RWPE1 (cell line): ENCODE results near the gene NIPBL.
"Not testable (repeated sequence)": the region's sequence is repeated elsewhere in the genome, so short reads cannot be mapped to it uniquely, and the experiment has no call there.

Experiments
- CTCF ChIA-PET: fragments of 350-600 bp; sonication (Branson Sonifier 250); formaldehyde crosslinking; extraction: SDS; loops from one replicate; lab custom pipeline; 2021; lab: Yijun Ruan, JAX
- POLR2A ChIA-PET: fragments of 400-600 bp; formaldehyde crosslinking; extraction: SDS; loops from one replicate; lab custom pipeline; 2020; ENCODE audit warnings: antibody characterized with exemption; ENCODE audit not compliant: low non-redundant PET; lab: Yijun Ruan, JAX
- DNase-seq: peaks from one replicate; pipeline ENCODE4 v3.0.0; 2012; ENCODE audit warnings: low spot score
- H3K27ac ChIP-seq: fragments of 450-650 bp; 2 replicates; pipeline ENCODE4 v1.5.1; 2017
- TF ChIP-seq, protein P1 (sequence below): fragments of 450-650 bp; conservative IDR thresholded peaks from 2 replicates; pipeline ENCODE4 v1.5.1; 2017; ENCODE audit warnings: low read depth, mild to moderate bottlenecking

NIPBL gene

DNA sequence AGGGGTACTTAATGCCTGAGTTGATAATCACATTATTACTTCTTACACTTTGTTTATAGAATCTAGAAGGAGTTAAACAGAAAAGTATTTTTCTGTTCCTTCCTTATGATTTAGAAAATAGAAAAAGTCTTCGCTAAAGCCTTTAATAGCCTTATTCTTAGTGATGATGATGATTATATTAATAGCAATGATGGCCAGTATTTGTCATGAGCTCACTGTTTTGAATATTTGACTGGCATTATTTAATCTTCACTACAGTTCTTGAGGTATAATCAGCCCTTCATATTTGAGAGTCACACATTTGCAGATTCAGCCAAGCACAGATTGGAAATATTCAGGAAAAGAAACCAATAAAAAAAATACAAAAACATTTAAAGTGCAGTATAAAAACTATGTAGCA, 23.3 kb downstream of the NIPBL start:
- TF ChIP-seq, protein P1, sequence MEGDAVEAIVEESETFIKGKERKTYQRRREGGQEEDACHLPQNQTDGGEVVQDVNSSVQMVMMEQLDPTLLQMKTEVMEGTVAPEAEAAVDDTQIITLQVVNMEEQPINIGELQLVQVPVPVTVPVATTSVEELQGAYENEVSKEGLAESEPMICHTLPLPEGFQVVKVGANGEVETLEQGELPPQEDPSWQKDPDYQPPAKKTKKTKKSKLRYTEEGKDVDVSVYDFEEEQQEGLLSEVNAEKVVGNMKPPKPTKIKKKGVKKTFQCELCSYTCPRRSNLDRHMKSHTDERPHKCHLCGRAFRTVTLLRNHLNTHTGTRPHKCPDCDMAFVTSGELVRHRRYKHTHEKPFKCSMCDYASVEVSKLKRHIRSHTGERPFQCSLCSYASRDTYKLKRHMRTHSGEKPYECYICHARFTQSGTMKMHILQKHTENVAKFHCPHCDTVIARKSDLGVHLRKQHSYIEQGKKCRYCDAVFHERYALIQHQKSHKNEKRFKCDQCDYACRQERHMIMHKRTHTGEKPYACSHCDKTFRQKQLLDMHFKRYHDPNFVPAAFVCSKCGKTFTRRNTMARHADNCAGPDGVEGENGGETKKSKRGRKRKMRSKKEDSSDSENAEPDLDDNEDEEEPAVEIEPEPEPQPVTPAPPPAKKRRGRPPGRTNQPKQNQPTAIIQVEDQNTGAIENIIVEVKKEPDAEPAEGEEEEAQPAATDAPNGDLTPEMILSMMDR, result no peak
- CTCF ChIA-PET, result no interaction called here
- POLR2A ChIA-PET, result no interaction called here
- no peak for DNase-seq
- no peak overlapping the region for H3K27ac ChIP-seq

DNA sequence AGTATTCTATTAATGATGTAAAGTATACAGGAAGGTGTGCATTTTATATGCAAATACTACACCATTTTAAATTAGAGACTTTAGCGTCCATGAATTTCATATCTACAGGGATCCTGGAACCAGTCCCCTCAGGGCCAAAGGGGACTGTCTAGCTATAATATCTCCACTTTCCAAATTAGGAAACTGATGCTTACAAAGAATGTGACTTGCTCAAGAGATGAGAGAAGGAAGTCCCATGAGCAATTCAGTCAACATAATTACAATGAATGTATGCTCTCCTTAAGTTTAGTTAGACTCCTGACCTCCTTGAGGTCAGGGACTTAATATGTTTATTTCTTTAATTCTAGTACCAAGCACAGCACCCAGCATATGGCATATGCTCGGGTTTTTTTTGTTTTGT, 23.7 kb downstream of the NIPBL start:
- no peak for DNase-seq
- TF ChIP-seq, protein P1, result no peak
- POLR2A ChIA-PET, result no interaction called here
- CTCF ChIA-PET, result no interaction called here
- H3K27ac ChIP-seq, result no peak overlapping the region

DNA sequence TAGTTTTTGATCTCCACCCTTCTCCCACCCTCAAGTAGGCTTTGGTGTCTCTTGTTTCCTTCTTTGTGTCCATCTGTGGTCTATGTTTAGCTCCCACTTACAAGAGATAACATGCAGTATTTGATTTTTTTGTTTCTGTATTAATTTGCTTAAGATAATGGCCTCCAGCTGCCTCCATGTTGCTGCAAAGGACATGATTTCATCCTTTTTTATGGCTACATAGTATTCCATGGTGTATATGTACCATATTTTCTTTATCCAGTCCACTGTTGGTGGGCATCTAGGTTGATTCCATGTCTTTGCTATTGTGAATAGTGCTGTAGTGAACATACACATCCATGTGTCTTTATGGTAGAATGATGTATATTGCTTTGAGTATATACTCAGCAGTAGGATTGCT, 24.5 kb downstream of the NIPBL start:
- POLR2A ChIA-PET, DNase-seq, CTCF ChIA-PET, H3K27ac ChIP-seq: not testable (repeated sequence)

DNA sequence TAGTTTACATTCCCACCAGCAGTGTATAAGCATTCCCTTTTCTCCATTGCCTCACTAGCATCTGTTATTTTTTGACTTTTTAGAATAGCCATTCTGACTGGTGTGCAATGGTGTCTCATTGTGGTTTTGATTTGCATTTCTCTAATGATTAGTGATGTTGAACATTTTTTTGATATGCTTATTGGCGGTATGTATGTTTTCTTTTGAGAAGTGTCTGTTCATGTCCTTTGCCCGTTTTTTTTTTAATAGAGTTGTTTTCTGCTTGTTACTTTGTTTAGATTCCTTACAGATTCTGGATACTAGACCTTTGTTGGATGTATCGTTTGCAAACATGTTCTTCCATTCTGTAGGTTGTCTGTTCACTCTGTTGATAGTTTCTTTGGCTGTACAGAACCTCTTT, 25.3 kb downstream of the NIPBL start:
- ChIA-PET POLR2A (no interaction called here), CTCF (no interaction called here)
- H3K27ac ChIP-seq, result no peak overlapping the region
- TF ChIP-seq, protein P1, result no peak
- no peak for DNase-seq

DNA sequence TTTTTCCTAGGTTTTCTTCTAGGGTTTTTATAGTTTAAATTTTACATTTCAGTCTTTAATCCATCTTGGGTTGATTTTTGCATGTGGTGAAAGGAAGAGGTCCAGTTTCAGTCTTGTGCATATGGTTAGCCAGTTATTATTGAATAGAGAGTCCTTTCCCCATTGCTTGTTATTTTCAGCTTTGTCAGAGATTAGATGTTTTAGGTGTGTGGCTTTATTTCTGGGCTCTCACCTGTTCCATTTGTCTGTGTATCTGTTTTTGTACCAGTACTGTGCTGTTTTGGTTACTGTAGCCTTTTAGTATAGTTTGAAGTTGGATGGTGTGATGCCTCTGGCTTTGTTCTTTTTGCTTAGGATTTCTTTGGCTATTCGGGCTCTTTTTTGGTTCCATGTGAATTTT, 25.8 kb downstream of the NIPBL start:
- TF ChIP-seq, protein P1, result no peak
- DNase-seq, result no peak
- H3K27ac ChIP-seq, result no peak overlapping the region
- CTCF ChIA-PET, result no interaction called here
- POLR2A ChIA-PET, result no interaction called here

DNA sequence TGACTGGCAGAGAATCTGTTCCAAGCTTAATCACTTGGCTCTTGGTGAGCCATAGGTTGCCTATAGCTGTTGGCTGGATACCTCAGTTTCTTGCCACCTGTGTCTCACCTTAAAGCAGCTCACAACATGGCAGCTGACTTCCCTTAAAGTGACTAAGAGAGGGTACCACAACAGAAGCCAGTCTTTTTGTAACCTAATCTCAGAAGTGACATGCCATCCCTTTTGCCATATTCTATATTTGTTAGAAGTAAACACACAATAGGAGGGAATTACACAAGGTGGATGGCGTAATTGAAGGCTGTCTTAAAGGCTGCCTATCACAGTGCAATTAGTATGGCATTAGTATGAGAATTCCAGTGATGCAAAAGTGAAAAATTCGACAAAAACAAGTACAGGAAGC, 28.1 kb downstream of the NIPBL start:
- ChIA-PET POLR2A (no interaction called here), CTCF (no interaction called here)
- H3K27ac ChIP-seq, result no peak overlapping the region
- TF ChIP-seq, protein P1, result no peak
- no peak for DNase-seq

DNA sequence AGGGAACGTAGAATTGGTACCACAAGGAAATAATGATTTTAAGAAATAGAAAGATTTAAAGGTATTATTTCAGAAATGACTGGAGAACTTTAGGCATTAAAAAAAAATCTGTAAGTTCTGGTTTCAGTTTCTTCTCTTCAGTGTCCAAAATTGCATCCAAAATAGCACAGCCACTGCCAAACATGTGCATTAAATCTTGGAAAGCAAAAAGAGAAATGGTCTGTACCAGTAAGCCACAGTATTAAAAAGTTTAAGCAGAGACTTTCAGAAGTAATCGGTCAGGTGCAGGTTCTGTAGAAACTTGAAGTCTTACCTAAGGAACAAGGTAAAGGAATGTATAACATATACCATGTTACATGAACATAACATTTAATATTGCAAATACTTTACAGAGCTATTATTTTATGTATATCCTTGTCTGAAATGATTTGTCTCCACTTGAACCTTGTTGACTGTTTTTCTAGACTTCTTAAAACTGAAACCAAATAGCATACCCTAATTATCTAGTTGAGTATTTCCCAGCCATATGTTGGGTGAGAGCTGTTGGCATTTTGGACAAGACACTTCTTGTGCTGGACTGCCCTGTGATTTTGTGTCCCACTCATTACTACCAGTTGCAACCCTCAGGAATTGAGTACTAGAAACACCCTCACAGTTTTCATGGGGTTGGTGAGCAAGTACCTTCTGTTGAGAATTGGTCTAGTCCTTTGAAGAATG, 32.1 kb downstream of the NIPBL start:
- POLR2A ChIA-PET, result no interaction called here
- H3K27ac ChIP-seq, result no peak overlapping the region
- CTCF ChIA-PET, result interaction anchor here (0.7 kb wide), 1 partner anchor 13 kb away, joined by 3 read pairs; no protein-coding TSS in a partner anchor
- no peak for DNase-seq
- TF ChIP-seq, protein P1, result no peak
